ENCODE measurements around the gene BCL7C.

GRCh38 chr16:30843501-30843900 is 50.4 kb downstream of the BCL7C start:
- TF ChIP-seq EZH2phosphoT487 (IDR thresholded peaks at IDR 0.05; ENCODE audit: borderline replicate concordance), result no peak
- TF ChIP-seq CTCF (IDR thresholded peaks at IDR 0.05 in 2 of 3, conservative IDR thresholded peaks at IDR 0.05 in 1 of 3; ENCODE audit: borderline replicate concordance in 1 of 3, insufficient read depth in 1 of 3, low read depth in 2 of 3, low read length in 2 of 3), result no peak
- TF ChIP-seq YY1 (IDR thresholded peaks at IDR 0.05; ENCODE audit: extremely low read depth, insufficient replicate concordance, low read depth, low read length), result no peak
- no peak for TF ChIP-seq SIN3A (IDR thresholded peaks at IDR 0.05; ENCODE audit: low read depth)
- TF ChIP-seq POLR2A (IDR thresholded peaks at IDR 0.05; ENCODE audit: borderline replicate concordance, extremely low read depth, insufficient read depth, insufficient read length), result no peak
- no peak for TF ChIP-seq SP1 (IDR thresholded peaks at IDR 0.05; ENCODE audit: low read depth)
- TF ChIP-seq, protein P1, sequence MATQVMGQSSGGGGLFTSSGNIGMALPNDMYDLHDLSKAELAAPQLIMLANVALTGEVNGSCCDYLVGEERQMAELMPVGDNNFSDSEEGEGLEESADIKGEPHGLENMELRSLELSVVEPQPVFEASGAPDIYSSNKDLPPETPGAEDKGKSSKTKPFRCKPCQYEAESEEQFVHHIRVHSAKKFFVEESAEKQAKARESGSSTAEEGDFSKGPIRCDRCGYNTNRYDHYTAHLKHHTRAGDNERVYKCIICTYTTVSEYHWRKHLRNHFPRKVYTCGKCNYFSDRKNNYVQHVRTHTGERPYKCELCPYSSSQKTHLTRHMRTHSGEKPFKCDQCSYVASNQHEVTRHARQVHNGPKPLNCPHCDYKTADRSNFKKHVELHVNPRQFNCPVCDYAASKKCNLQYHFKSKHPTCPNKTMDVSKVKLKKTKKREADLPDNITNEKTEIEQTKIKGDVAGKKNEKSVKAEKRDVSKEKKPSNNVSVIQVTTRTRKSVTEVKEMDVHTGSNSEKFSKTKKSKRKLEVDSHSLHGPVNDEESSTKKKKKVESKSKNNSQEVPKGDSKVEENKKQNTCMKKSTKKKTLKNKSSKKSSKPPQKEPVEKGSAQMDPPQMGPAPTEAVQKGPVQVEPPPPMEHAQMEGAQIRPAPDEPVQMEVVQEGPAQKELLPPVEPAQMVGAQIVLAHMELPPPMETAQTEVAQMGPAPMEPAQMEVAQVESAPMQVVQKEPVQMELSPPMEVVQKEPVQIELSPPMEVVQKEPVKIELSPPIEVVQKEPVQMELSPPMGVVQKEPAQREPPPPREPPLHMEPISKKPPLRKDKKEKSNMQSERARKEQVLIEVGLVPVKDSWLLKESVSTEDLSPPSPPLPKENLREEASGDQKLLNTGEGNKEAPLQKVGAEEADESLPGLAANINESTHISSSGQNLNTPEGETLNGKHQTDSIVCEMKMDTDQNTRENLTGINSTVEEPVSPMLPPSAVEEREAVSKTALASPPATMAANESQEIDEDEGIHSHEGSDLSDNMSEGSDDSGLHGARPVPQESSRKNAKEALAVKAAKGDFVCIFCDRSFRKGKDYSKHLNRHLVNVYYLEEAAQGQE (IDR thresholded peaks at IDR 0.05; ENCODE audit: low read depth), result no peak

All from HCT116 (cell line).